ENCODE results near the gene SLC66A1.
"Not testable (repeated sequence)": the region's sequence is repeated elsewhere in the genome, so short reads cannot be mapped to it uniquely, and the experiment has no call there.

The SLC66A1 gene

DNA sequence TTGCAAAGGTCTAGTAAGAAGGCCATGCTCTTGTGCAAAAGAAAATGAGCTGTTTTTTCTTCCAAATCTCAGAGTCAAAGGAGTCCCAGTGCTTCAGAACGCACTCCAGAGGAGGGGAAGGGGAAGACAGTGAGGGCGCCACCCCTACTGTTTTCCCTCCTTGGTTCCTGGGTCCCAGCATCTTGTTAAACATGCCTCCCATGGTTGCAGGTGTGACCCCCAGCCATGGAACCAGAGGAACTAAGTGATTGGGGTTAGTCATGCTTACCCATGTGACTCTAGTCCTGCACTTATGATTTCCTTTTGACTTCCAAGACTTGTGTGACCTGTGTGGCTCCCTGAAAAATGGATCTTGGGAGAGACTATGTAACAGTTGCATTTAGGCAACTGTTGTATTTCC lies 17.5 kb upstream of the SLC66A1 start:
- no peak overlapping the region for H3K4me3 ChIP-seq (ENCODE audit: low read length)
- TF ChIP-seq CTCF (conservative IDR thresholded peaks at IDR 0.05; ENCODE audit: low read length) = no peak
- DNase-seq (ENCODE audit: low read depth) = no peak

DNA sequence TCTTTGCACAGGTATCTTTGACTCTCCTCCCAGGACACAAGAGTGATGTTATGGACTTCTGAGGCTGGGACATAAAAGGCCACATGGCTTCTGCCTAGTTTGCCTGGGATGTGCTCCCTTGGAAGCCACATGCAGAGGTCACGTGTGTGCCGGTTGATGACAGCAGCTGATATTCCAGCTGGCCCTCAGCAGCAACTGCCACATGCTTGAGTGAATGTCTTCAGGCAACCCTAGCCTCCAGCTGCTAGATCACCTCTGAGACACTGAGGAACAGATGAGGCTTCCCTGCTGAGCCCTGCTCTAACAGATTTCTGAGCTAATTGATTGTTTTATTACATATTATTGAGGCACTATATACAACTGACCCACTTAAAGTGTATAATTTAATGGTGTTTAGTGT lies 11.9 kb upstream of the SLC66A1 start:
- DNase-seq (ENCODE audit: low read depth) = no peak
- no peak for TF ChIP-seq CTCF (conservative IDR thresholded peaks at IDR 0.05; ENCODE audit: low read length)
- no peak overlapping the region for H3K4me3 ChIP-seq (ENCODE audit: low read length)

DNA sequence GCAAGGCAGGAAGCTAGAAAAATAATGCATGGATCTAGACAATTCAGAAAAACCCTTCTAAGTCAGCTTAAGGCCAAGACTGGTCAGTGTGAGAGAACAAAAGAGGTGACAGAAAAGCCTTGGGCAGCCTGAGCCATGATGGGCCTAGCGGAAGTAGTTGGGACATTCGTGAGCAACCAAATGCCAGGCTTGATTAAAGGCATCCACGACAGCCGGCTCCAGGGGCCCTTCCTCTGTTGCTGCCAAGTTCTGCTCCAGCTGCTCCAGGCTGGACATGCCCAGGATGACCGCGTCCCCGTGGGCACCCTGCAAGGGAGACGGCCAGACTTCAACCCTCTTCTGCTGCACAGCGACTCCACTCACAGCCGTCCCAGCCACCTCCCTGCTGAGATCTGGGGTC lies 8.0 kb upstream of the SLC66A1 start:
- DNase-seq (ENCODE audit: low read depth); H3K4me3 ChIP-seq (ENCODE audit: low read length): not testable (repeated sequence)

GRCh38 chr1:19305880-19306279 lies 6.2 kb upstream of the SLC66A1 start:
- TF ChIP-seq CTCF (conservative IDR thresholded peaks at IDR 0.05; ENCODE audit: low read length) = no peak
- no peak for DNase-seq (ENCODE audit: low read depth)
- H3K4me3 ChIP-seq (ENCODE audit: low read length) = no peak overlapping the region

- DNase-seq (ENCODE audit: low read depth) = no peak
- TF ChIP-seq CTCF (conservative IDR thresholded peaks at IDR 0.05; ENCODE audit: low read length) = no peak
These were observed 5.2 kb upstream of the SLC66A1 start for GRCh38 chr1:19306941-19307340.

GRCh38 chr1:19307794-19308508 lies 4.2 kb upstream of the SLC66A1 start:
- H3K4me3 ChIP-seq (ENCODE audit: low read length) = no peak overlapping the region
- no peak for DNase-seq (ENCODE audit: low read depth)
- no peak for TF ChIP-seq CTCF (conservative IDR thresholded peaks at IDR 0.05; ENCODE audit: low read length)

More at GRCh38 chr1:19306941-19307340, 5.2 kb upstream of the SLC66A1 start:
- H3K4me3 ChIP-seq (ENCODE audit: low read length) = no peak overlapping the region

GRCh38 chr1:19308509-19308907 lies 3.6 kb upstream of the SLC66A1 start:
- TF ChIP-seq CTCF (conservative IDR thresholded peaks at IDR 0.05; ENCODE audit: low read length) = no peak
- no peak for DNase-seq (ENCODE audit: low read depth)
- no peak overlapping the region for H3K4me3 ChIP-seq (ENCODE audit: low read length)
